ENCODE measurements around the gene ADGRV1.
"Not testable (repeated sequence)": the region's sequence is repeated elsewhere in the genome, so short reads cannot be mapped to it uniquely, and the experiment has no call there.

The ADGRV1 gene

GRCh38 chr5:90645024-90645610 lies 86.5 kb downstream of the ADGRV1 start:
- no peak for DNase-seq (ENCODE audit: low read depth)

- no peak for DNase-seq (ENCODE audit: low read depth)
Observed at GRCh38 chr5:90650767-90651166, 92.2 kb downstream of the ADGRV1 start.

GRCh38 chr5:90654215-90654614 lies 95.6 kb downstream of the ADGRV1 start:
- no peak for DNase-seq (ENCODE audit: low read depth)

DNA sequence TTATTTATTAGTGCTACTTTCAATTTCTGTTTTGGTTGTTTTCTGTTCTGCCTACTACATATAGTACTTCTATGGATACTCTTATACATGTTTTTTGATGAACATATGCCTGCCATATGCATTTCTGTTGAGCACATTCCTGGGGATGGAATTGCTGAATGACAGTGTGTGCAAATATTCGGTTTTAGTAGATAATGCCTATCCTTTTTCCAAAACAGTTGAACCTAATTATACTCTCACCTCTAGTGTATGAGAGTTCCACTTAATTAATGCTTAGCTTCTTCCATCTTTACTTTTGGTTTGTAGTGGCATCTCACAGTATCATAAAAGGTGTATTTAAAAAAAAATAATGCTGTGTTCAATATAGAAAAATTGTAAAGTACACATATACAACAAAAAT lies 96.8 kb downstream of the ADGRV1 start:
- no peak for DNase-seq (ENCODE audit: low read depth)

DNA sequence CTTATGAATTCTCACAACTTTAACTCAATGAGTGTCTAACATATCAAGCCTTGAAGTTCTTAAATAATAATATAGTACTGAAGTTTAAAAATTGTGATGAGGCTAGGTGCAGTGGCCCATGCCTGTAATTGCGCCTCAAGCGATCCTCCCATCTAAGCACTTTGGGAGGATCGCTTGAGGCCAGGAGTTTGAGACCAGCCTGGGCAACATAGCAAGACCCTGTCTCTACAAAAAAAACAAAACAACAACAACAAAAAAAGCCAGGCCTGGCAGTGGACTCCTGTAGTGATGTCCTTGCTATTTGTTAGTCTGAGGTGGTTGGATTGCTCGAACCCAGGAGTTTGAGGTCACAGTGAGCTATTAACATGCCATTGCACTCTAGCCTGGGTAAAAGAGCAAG lies 98.4 kb downstream of the ADGRV1 start:
- no peak for DNase-seq (ENCODE audit: low read depth)

DNA sequence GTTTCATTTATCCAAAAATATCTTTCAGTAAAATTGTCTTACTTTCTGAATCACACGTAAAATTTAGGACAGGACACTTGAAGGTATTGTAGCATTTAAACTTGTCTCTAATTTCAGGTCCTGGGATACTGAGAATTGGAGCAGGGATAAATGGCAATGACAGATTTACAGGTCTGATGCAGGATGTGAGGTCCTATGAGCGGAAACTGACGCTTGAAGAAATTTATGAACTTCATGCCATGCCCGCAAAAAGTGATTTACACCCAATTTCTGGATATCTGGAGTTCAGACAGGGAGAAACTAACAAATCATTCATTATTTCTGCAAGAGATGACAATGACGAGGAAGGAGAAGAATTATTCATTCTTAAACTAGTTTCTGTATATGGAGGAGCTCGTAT lies 99.2 kb downstream of the ADGRV1 start:
- DNase-seq (ENCODE audit: low read depth) = no peak

- no peak for DNase-seq (ENCODE audit: low read depth)
Observed at GRCh38 chr5:90658620-90659019, 100.0 kb downstream of the ADGRV1 start.

GRCh38 chr5:90668079-90668565 lies 109.5 kb downstream of the ADGRV1 start:
- DNase-seq (ENCODE audit: low read depth) = not testable (repeated sequence)

GRCh38 chr5:90675222-90675621 lies 116.6 kb downstream of the ADGRV1 start:
- DNase-seq (ENCODE audit: low read depth) = no peak

DNA sequence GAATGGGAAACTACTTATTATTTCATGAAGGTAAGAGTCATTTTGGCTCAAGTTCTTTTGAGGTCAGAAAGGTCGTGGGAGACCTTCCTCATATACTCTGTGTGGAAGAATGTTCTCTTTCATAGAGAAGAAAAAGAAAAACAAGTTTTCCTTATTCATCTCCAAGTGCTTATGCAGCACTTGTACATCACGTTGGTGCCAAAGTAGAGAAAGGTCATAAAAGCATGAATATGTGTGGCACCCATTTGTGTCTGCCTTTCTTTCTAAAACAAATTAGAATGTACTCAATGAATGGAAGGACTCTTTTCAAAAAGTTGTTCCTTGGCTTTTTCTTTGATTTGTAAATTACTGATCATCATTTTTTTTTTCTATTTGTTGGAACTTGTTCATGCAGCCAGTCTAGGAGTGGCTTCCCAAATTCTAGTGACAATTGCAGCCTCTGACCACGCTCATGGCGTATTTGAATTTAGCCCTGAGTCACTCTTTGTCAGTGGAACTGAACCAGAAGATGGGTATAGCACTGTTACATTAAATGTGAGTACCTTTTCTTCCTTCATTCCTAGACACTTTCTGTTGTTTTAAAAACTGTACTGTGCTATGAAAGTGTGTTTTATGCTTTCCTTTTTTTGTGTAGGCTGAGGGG lies 122.4 kb downstream of the ADGRV1 start:
- DNase-seq (ENCODE audit: low read depth) = no peak

GRCh38 chr5:90682278-90682677 lies 123.7 kb downstream of the ADGRV1 start:
- no peak for DNase-seq (ENCODE audit: low read depth)

DNA sequence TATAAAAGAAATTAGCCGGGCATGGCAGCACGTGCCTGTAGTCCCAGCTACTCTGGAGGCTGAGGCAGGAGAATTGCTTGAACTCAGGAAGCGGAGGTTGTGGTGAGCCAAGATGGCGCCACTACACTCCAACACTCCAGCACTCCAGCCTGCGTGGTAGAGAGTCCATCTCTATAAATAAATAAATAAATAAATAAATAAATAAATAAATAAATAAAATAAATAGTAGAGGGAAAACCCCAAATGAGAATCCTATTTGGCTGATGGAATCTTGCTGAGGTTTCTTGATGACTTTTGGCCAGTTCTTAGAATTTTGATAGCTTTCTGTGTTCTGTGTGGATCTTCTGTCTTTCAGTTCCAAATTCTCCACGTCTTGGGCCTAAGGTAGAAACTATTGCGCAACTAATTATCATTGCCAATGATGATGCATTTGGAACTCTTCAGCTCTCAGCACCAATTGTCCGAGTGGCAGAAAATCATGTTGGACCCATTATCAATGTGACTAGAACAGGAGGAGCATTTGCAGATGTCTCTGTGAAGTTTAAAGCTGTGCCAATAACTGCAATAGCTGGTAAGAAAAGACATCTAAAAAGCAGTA lies 126.9 kb downstream of the ADGRV1 start:
- no peak for DNase-seq (ENCODE audit: low read depth)

DNA sequence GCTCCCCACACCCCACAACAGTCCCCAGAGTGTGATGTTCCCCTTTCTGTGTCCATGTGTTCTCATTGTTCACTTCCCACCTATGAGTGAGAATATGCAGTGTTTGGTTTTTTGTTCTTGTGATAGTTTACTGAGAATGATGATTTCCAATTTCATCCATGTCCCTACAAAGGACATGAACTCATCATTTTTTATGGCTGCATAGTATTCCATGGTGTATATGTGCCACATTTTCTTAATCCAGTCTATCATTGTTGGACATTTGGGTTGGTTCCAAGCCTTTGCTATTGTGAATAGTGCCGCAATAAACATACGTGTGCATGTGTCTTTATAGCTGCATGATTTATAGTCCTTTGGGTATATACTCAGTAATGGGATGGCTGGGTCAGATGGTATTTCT lies 127.8 kb downstream of the ADGRV1 start:
- not testable (repeated sequence) for DNase-seq (ENCODE audit: low read depth)

DNA sequence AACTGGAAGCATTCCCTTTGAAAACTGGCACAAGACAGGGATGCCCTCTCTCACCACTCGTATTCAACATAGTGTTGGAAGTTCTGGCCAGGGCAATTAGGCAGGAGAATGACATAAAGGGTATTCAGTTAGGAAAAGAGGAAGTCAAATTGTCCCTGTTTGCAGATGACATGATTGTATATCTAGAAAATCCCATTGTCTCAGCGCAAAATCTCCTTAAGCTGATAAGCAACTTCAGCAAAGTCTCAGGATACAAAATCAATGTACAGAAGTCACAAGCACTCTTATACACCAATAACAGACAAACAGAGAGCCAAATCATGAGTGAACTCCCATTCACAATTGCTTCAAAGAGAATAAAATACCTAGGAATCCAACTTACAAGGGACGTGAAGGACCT lies 128.9 kb downstream of the ADGRV1 start:
- not testable (repeated sequence) for DNase-seq (ENCODE audit: low read depth)

GRCh38 chr5:90689064-90689463 lies 130.5 kb downstream of the ADGRV1 start:
- DNase-seq (ENCODE audit: low read depth) = no peak

GRCh38 chr5:90690307-90690706 lies 131.7 kb downstream of the ADGRV1 start:
- DNase-seq (ENCODE audit: low read depth) = no peak

DNA sequence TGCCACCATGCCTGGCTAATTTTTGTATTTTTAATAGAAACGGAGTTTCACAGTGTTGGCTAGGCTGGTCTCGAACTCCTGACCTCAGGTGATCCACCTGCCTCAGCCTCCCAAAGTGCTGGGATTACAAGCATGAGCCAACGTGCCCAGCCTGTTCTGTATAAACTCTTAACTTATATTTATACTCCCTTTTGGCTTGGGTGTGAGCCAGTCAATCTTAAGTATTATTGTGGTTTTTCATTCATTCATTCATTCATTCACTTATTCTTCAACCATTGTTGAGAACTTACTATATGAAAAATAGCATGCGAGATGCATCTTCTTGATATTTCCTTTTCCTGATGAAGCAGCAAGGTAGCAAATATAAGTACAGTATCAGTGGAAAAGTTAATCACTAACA lies 132.9 kb downstream of the ADGRV1 start:
- no peak for DNase-seq (ENCODE audit: low read depth)

GRCh38 chr5:90696153-90696552 lies 137.6 kb downstream of the ADGRV1 start:
- DNase-seq (ENCODE audit: low read depth) = no peak

- DNase-seq (ENCODE audit: low read depth) = no peak
Observed at GRCh38 chr5:90700299-90700698, 141.7 kb downstream of the ADGRV1 start.

DNA sequence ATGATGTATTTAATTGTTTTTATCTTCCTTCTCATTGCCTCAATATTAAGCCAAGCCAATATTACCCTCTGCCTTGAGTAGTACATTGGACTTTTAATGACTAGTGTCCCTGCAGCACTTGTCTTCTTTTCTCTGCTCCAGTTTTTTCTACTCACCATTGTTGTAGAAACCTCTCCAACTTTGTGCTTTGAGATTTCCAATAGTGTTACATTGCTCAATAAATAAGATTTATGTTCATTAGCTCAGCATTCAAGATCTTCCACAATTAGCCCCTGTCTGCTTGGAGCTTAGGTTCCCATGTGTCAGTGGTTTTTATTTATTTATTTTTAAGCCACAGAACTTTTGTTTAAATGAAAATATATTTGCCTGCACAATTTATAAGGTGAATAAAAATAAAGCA lies 145.3 kb downstream of the ADGRV1 start:
- DNase-seq (ENCODE audit: low read depth) = no peak

GRCh38 chr5:90707698-90708097 lies 149.1 kb downstream of the ADGRV1 start:
- DNase-seq (ENCODE audit: low read depth) = no peak

- DNase-seq (ENCODE audit: low read depth) = no peak
Observed at GRCh38 chr5:90709323-90710155, 150.9 kb downstream of the ADGRV1 start.

DNA sequence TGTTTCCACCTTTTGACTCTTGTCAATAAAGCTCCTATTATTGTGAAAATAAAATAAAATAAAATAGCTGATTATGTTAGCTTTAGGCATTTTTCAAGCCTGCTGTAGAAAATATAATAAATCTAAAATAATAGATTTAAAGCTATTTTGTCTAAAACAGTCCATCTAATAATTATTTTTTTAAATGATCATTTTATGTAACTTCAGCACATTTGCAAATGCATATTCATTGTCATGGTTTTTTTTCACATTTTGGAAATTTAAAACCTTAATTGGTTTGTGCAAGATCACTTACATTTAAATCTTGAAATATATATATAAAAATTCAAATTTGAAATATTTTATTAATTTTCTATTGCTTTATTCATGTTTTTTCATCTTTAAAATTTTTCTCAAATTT lies 159.8 kb downstream of the ADGRV1 start:
- no peak for DNase-seq (ENCODE audit: low read depth)

All from T-helper 22 cell (primary cell).